ENCODE measurements around the gene NRXN3.

GRCh38 chr14:79201564-79202207 is 1031.5 kb downstream of the NRXN3 start:
- TF ChIP-seq, protein P1, sequence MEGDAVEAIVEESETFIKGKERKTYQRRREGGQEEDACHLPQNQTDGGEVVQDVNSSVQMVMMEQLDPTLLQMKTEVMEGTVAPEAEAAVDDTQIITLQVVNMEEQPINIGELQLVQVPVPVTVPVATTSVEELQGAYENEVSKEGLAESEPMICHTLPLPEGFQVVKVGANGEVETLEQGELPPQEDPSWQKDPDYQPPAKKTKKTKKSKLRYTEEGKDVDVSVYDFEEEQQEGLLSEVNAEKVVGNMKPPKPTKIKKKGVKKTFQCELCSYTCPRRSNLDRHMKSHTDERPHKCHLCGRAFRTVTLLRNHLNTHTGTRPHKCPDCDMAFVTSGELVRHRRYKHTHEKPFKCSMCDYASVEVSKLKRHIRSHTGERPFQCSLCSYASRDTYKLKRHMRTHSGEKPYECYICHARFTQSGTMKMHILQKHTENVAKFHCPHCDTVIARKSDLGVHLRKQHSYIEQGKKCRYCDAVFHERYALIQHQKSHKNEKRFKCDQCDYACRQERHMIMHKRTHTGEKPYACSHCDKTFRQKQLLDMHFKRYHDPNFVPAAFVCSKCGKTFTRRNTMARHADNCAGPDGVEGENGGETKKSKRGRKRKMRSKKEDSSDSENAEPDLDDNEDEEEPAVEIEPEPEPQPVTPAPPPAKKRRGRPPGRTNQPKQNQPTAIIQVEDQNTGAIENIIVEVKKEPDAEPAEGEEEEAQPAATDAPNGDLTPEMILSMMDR (conservative IDR thresholded peaks at IDR 0.05): no peak
- no peak for TF ChIP-seq EZH2 (IDR thresholded peaks at IDR 0.05; ENCODE audit: low read depth)

All from PC-9 (cell line).